Measurements from ENCODE around the gene PAGR1. TPM values are rescaled to one million over a fixed set of nuclear protein-coding genes. Genes with fewer than 3 reads are reported as not detected.

The PAGR1 gene
- total and polyA plus RNA-seq, 4 donors: 7.3 to 18.7 (median 14.0) TPM

GRCh38 chr16:29767062-29767461 lies 48.9 kb upstream of the PAGR1 start:
- peaks cover 3 to 49% (median 28%) of the 10 kb centered on the region in 4 donors for H3K4me1 ChIP-seq (ENCODE audit: control insufficient read depth in 4 of 4, insufficient read depth in 4 of 4, low read length in 3 of 4)
- TF ChIP-seq GABPA (IDR thresholded peaks at IDR 0.05 in 1 of 2, conservative IDR thresholded peaks at IDR 0.05 in 1 of 2): no peak
- TF ChIP-seq YY1 (IDR thresholded peaks at IDR 0.05): no peak
- no peak for TF ChIP-seq EGR1 (IDR thresholded peaks at IDR 0.05; ENCODE audit: low read depth in 2 of 2)
- TF ChIP-seq JUND (IDR thresholded peaks at IDR 0.05): no peak
- TF ChIP-seq ZBTB33 (IDR thresholded peaks at IDR 0.05): no peak
- no peak for TF ChIP-seq RAD21 (IDR thresholded peaks at IDR 0.05)
- no peak for TF ChIP-seq FOXA1 (IDR thresholded peaks at IDR 0.05)
- TF ChIP-seq SP1 (IDR thresholded peaks at IDR 0.05): no peak
- TF ChIP-seq ATF3 (IDR thresholded peaks at IDR 0.05): no peak
- TF ChIP-seq HNF4G (IDR thresholded peaks at IDR 0.05): no peak
- no peak for TF ChIP-seq HNF4A (conservative IDR thresholded peaks at IDR 0.05)
- no peak overlapping the region for H3K27ac ChIP-seq (ENCODE audit: low read depth in 1 of 2, low read length in 2 of 2)
- H3K9me3 ChIP-seq (ENCODE audit: control insufficient read depth in 4 of 4, low read length in 3 of 4): no peaks in the 10 kb centered on the region
- DNase-seq (ENCODE audit: low spot score): no peak
- H3K4me3 ChIP-seq (ENCODE audit: low read depth in 1 of 3, low read length in 3 of 3): no peak overlapping the region
- 96% methylated on average over 3 of the region's 3 CpGs for WGBS
- no peaks in the 10 kb centered on the region for H3K27me3 ChIP-seq (ENCODE audit: control insufficient read depth in 4 of 4, insufficient read depth in 4 of 4, low read length in 3 of 4)
- no peak overlapping the region for H3K9ac ChIP-seq (ENCODE audit: low read depth in 1 of 2, low read length in 2 of 2)
- H3K36me3 ChIP-seq (ENCODE audit: control insufficient read depth in 4 of 4, insufficient read depth in 3 of 4, low read depth in 1 of 4, low read length in 3 of 4): no peaks in the 10 kb centered on the region

GRCh38 chr16:29769507-29769906 lies 46.4 kb upstream of the PAGR1 start:
- DNase-seq (ENCODE audit: low spot score): no peak
- Histone ChIP-seq H3K27me3 (ENCODE audit: control insufficient read depth in 4 of 4, insufficient read depth in 4 of 4, low read length in 3 of 4) (no peaks in the 10 kb centered on the region), H3K4me3 (ENCODE audit: low read depth in 1 of 3, low read length in 3 of 3) (no peak overlapping the region), H3K36me3 (ENCODE audit: control insufficient read depth in 4 of 4, insufficient read depth in 3 of 4, low read depth in 1 of 4, low read length in 3 of 4) (no peaks in the 10 kb centered on the region), H3K9me3 (ENCODE audit: control insufficient read depth in 4 of 4, low read length in 3 of 4) (no peaks in the 10 kb centered on the region), H3K9ac (ENCODE audit: low read depth in 1 of 2, low read length in 2 of 2) (no peak overlapping the region), H3K27ac (ENCODE audit: low read depth in 1 of 2, low read length in 2 of 2) (no peak overlapping the region), H3K4me1 (ENCODE audit: control insufficient read depth in 4 of 4, insufficient read depth in 4 of 4, low read length in 3 of 4) (peaks cover under 1 to 44% (median 28%) of the 10 kb centered on the region in 4 donors)
- TF ChIP-seq FOXA1 (IDR thresholded peaks at IDR 0.05) (no peak), FOXA2 (IDR thresholded peaks at IDR 0.05) (no peak), RXRA (IDR thresholded peaks at IDR 0.05) (no peak), EGR1 (IDR thresholded peaks at IDR 0.05; ENCODE audit: low read depth in 2 of 2) (no peak), RAD21 (IDR thresholded peaks at IDR 0.05) (no peak), SP1 (IDR thresholded peaks at IDR 0.05) (no peak), ATF3 (IDR thresholded peaks at IDR 0.05) (no peak), TAF1 (conservative IDR thresholded peaks at IDR 0.05) (no peak), ZBTB33 (IDR thresholded peaks at IDR 0.05) (no peak), YY1 (IDR thresholded peaks at IDR 0.05) (no peak), HNF4A (conservative IDR thresholded peaks at IDR 0.05) (no peak), GABPA (IDR thresholded peaks at IDR 0.05 in 1 of 2, conservative IDR thresholded peaks at IDR 0.05 in 1 of 2) (no peak), HNF4G (IDR thresholded peaks at IDR 0.05) (no peak), REST (IDR thresholded peaks at IDR 0.05) (no peak)
- 90% methylated on average over 2 of the region's 2 CpGs for WGBS

All from liver (tissue), 9 donors.